Calu3 (cell line): Measurements from ENCODE around the gene PRG2. TPM values are rescaled to one million over a fixed set of nuclear protein-coding genes. Genes with fewer than 3 reads are reported as not detected.

Experiments used
- BruUV-seq: library from RNA; stranded (reverse); fragments of 400-500 nt; replicated peaks from 2 replicates; lab custom pipeline; 2021; lab: Mats Ljungman, UMichigan
- CTCF ChIA-PET: fragments of 300-600 bp; sonication (Branson Sonifier 250); formaldehyde crosslinking; loops from one replicate; lab custom pipeline; 2022; ENCODE audit warnings: antibody characterized with exemption; lab: Charles Lee
- DNase-seq: peaks from one replicate; pipeline ENCODE4 v3.0.0; 2022
- H3K27ac Mint-ChIP-seq: one replicate; pipeline ENCODE4 v1.8.0; 2022; ENCODE audit warnings: mixed read lengths; ENCODE audit not compliant: unreplicated experiment
- H3K27me3 Mint-ChIP-seq: one replicate; pipeline ENCODE4 v1.8.0; 2022; ENCODE audit warnings: mixed read lengths; ENCODE audit not compliant: unreplicated experiment
- H3K36me3 Mint-ChIP-seq: one replicate; pipeline ENCODE4 v1.8.0; 2022; ENCODE audit warnings: mild to moderate bottlenecking, moderate library complexity, mixed read lengths; ENCODE audit not compliant: insufficient read depth, unreplicated experiment
- H3K4me1 Mint-ChIP-seq: one replicate; pipeline ENCODE4 v1.8.0; 2022; ENCODE audit warnings: mild to moderate bottlenecking, low read depth, mixed read lengths; ENCODE audit not compliant: unreplicated experiment
- H3K4me3 Mint-ChIP-seq: one replicate; pipeline ENCODE4 v1.8.0; 2022; ENCODE audit warnings: mild to moderate bottlenecking, low read depth, moderate library complexity, mixed read lengths; ENCODE audit not compliant: unreplicated experiment
- H3K9me3 Mint-ChIP-seq: one replicate; pipeline ENCODE4 v1.8.0; 2022; ENCODE audit warnings: low read depth, mixed read lengths; ENCODE audit not compliant: unreplicated experiment
- CTCF ChIP-seq: fragments of 200-600 bp; IDR thresholded peaks from one replicate; pipeline ENCODE4 v1.8.0; 2022; ENCODE audit warnings: antibody characterized with exemption; ENCODE audit not compliant: unreplicated experiment
- intact Hi-C: fragments of 100-400 bp; cut with micrococcal nuclease; formaldehyde crosslinking; loops from one replicate; pipeline ENCODE4 v1.10.0; 2022; ENCODE audit not compliant: unreplicated experiment
- total RNA-seq: library from RNA; stranded (reverse); gene quantifications from 2 replicates; pipeline ENCODE4 v1.2.3, GENCODE V29; 2022

PRG2 gene
- total RNA-seq, 1 experiment from 2014 or later: not detected

- Mint-ChIP-seq H3K27ac (no peak overlapping the region), H3K27me3 (peaks cover 65% of the 10 kb centered on the region), H3K4me3 (no peak overlapping the region), H3K36me3 (no peaks in the 10 kb centered on the region), H3K9me3 (no peaks in the 10 kb centered on the region), H3K4me1 (no peaks in the 10 kb centered on the region)
- DNase-seq: no peak
- CTCF ChIA-PET: no interaction called here
- intact Hi-C loops: loop anchor here (10.0 kb wide), 1 partner anchor 997 kb away; no protein-coding TSS in a partner anchor
- TF ChIP-seq CTCF: no peak
- BruUV-seq: no TSS peak
Measured at GRCh38 chr11:57387289-57388030, 3.0 kb downstream of the PRG2 start.

- CTCF ChIA-PET: no interaction called here
Measured at GRCh38 chr11:57386178-57386940, 4.1 kb downstream of the PRG2 start.

GRCh38 chr11:57380975-57381374 lies 9.5 kb downstream of the PRG2 start, which contains the start of gene PRG3:
TSS of gene PRG3 (minus strand) at chr11:57381150. CDS start at chr11:57380708, 442 bp downstream.
- Mint-ChIP-seq H3K27ac (no peak within 1 kb of the TSS), H3K4me1 (no peaks in the 10 kb centered on the region), H3K27me3 (peaks cover 65% of the 10 kb centered on the region), H3K4me3 (no peak within 1 kb of the TSS), H3K36me3 (no peaks in the 10 kb centered on the region), H3K9me3 (no peaks in the 10 kb centered on the region)
- CTCF ChIA-PET: interaction anchor here (0.5 kb wide), 1 partner anchor 35 kb away, joined by 3 read pairs; no protein-coding TSS in a partner anchor
- intact Hi-C loops: loop anchor here (10.0 kb wide), 1 partner anchor 1004 kb away; no protein-coding TSS in a partner anchor
- no peak for TF ChIP-seq CTCF
- no peak for DNase-seq
- no TSS peak for BruUV-seq

More at GRCh38 chr11:57386178-57386940, 4.1 kb downstream of the PRG2 start:
- intact Hi-C loops: loop anchor here (10.0 kb wide), 1 partner anchor 998 kb away; no protein-coding TSS in a partner anchor
- TF ChIP-seq CTCF: no peak
- H3K4me1 Mint-ChIP-seq: no peaks in the 10 kb centered on the region
- H3K4me3 Mint-ChIP-seq: no peak overlapping the region
- no peaks in the 10 kb centered on the region for H3K9me3 Mint-ChIP-seq
- no peak overlapping the region for H3K27ac Mint-ChIP-seq
- H3K36me3 Mint-ChIP-seq: no peaks in the 10 kb centered on the region
- no TSS peak for BruUV-seq
- H3K27me3 Mint-ChIP-seq: peaks cover 66% of the 10 kb centered on the region
- no peak for DNase-seq

GRCh38 chr11:57379732-57380131 lies 10.7 kb downstream of the PRG2 start:
- no peaks in the 10 kb centered on the region for H3K4me1 Mint-ChIP-seq
- no peaks in the 10 kb centered on the region for H3K36me3 Mint-ChIP-seq
- intact Hi-C loops: loop anchor here (10.0 kb wide), 1 partner anchor 1005 kb away; no protein-coding TSS in a partner anchor
- TF ChIP-seq CTCF: no peak
- peak; percentile 19 for DNase-seq
- H3K9me3 Mint-ChIP-seq: no peaks in the 10 kb centered on the region
- no TSS peak for BruUV-seq
- H3K4me3 Mint-ChIP-seq: no peak overlapping the region
- no peak overlapping the region for H3K27ac Mint-ChIP-seq
- CTCF ChIA-PET: interaction anchor here (0.6 kb wide), 1 partner anchor 19 kb away, joined by 3 read pairs; no protein-coding TSS in a partner anchor
- peaks cover 65% of the 10 kb centered on the region for H3K27me3 Mint-ChIP-seq
